HG02798 (cell line): Measurements from ENCODE around the gene MYBBP1A.
A peak's percentile ranks its signal among the peaks of the same experiment; 100 is the strongest.

Experiments
- ATAC-seq: cut with Tn5 transposase; IDR thresholded peaks from one replicate; pipeline ENCODE4 v1.9.1; 2021; ENCODE audit warnings: mild to moderate bottlenecking; ENCODE audit not compliant: unreplicated experiment, poor library complexity

The MYBBP1A gene

DNA sequence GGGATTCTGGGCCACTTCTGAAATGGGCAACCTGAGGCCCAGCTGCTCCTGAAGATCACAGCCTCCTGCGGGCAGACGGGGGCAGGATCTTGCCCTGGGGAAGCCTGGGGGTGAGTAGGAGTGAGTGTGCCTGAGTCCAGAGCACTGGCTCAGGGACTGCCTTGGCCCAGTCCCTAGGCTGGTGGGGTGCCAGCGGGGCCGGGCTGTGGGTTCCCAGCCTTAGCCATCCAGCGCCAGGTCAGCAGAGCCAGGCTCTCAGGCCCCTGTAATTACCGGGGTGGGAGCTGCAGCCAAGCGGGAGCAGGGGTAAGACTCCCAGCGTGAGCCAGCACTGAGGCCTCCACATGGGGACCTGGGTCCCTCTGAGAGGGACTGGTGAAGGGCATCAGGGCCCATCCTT is 48.3 kb downstream of the MYBBP1A start:
- ATAC-seq = no peak

DNA sequence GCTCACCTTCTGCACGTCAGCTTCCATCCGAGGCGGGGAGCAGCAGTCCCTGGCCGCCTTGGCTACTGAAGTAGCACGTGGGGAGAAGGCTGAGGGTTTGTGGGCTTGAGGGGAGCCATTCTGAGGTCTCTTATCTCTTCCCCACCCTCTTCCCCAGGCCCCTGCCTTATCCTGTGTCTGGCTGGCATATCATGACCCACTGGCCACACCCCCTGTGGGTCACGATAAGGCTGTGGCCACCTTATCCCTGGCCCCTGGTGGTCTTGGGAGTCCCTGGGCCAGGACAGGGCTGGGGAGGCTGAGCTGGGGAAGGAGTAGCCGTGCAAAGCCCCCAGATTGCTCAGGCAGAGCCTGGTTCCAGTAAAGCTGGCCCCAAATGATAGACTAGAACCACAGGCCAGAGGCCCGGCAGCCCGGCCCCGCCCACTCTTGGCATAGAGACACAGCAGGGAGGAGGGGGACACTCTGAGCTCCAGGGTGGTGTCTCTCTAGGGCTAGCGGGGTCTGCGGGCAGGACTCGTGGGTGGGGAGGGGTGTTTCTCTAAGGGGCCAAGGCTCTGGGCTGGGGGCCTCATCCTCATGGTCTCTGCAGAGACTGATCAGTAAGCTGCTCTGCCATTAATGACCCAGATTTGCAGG is 48.9 kb downstream of the MYBBP1A start:
- ATAC-seq = no peak

DNA sequence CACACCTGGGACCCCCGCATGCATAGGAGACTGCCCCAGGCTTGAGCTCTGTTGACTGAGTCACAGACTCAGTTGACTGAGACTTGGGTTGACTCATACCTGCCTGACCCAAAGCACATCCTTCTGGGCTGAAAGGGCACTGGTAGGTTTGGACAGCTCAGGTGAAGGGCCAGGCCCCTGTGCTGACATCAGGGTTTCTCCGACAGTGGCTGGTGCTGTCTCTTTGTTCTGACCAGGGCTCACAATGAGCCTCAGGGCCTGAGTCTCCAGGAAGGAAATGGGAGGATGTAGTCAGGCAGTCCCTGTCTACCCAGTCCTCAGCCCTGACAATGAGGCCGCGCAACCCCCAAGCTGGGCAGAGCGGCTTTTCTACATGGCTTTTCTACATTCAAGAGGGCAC is 50.0 kb downstream of the MYBBP1A start:
- no peak for ATAC-seq

- no peak for ATAC-seq
Observed at GRCh38 chr17:4504188-4504587, 51.0 kb downstream of the MYBBP1A start.

- no peak for ATAC-seq
Observed at GRCh38 chr17:4503283-4504025, 51.7 kb downstream of the MYBBP1A start.

- ATAC-seq = no peak
Observed at GRCh38 chr17:4502466-4503154, 52.6 kb downstream of the MYBBP1A start.

DNA sequence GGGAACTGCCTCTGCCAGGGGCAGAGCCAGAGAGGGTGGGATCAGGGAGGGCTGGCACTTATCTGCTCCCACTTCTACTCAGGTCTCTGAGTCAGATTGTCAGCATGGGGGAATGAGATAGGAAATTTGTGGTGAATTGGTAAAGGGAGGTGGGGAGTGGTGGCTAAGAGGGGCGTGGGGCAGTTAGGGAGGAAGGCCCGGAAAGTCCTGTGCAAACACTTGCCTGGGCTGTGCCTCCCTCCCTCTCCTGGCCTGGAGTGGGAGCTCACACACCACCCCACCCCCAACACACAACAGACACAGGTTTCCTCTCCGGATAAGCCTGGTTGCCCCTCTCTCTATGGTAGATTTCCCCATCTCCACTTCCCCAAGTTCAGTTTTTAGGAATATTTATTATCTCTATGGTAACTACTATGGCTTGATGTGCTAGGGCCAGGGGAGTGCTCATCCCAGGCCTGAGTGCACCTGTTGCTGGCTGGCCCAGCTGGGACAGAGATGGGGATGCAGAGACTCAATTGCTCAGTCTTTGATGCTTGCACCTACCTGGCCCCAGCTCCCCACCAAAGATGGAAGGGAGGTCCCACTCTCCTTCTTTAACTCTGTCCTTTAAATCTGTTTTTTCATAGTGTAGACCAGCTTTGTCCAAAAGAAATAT is 53.8 kb downstream of the MYBBP1A start:
- no peak for ATAC-seq

DNA sequence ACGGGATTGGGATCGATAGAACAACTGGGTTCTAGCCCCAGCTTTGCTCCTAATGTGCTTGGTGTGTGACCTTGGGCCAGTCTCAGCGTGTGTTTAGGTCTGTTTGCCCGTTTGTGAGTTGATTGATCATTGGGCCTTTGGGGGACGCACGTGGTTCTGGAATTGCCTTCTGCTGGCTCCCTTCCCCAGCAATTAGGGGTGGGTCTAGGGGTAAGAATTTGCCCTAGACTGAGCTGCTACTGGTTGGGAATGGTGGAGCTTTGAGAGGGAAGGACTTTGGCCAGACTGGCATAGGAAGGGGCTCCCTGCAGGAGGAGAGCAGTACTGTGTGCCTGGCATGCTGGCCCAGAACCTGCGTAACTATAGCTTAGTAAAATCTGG is 55.0 kb downstream of the MYBBP1A start:
- ATAC-seq = no peak

- no peak for ATAC-seq
Observed at GRCh38 chr17:4499431-4500190, 55.6 kb downstream of the MYBBP1A start.

GRCh38 chr17:4498461-4499397 is 56.5 kb downstream of the MYBBP1A start, which contains the start of gene SPNS2:
Gene SPNS2 (plus strand): TSS chr17:4498881. CDS start chr17:4499048, 167 bp downstream.
- ATAC-seq = peak; percentile 75

DNA sequence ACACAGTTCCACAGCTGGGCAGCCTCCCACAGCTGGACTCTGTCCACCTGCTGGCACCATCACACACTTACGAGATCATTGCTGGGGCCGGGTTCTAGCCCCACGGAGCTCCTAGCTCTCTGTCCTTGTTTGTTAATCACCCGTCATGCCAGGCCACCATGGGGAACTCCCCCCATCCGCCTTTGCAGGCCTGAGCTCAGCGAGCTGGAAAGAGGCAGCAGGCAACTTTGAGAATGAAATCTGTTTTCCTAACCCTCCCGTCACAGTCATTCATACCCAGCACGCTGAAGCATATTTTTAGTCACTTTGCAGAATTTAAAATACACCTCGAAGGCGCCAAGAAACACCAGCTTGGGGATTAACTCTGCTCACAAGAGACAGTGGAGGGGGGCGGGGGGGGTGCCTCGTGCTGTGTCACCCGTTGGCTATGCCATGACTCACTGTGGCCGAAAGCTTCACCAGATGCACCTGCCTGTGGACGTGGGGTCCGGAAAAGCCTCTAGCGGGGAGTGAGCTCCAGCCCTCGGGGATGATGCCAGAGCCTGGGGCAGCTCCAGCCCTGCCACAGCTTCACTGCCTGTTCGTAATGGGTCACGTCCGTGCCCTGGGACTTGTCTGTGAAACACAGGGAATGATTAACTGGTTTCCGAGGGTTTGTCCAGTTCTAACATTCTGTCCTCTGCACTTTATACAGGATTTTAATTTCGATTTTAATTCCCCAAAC is 57.9 kb downstream of the MYBBP1A start:
- no peak for ATAC-seq

GRCh38 chr17:4492721-4493561 is 62.2 kb downstream of the MYBBP1A start:
- ATAC-seq = no peak

- ATAC-seq = no peak
Observed at GRCh38 chr17:4490637-4491061, 64.5 kb downstream of the MYBBP1A start.

DNA sequence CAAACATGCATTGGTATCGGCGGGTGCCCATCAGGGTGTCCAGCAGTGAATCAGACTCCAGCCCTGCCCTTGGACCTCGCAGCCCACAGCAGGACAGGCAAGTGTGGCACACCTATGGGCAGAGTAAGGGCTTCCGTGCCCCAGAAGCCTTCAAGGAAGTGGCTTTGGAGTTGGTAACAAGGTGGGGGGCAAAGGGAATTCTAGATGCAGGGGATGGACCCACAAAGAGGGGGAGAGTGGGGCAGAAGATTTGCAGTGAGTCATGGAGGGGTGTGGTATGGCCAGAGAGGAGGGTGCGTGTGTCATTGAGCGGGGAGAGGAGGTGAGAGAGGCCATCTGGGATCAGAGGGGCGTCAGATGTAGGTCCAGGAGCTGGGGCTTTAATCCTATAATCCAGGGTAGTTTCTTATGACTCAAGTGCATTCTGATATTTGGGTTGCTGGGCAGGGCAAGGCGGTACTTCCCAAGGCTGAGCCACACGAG is 65.0 kb downstream of the MYBBP1A start:
- ATAC-seq = no peak

DNA sequence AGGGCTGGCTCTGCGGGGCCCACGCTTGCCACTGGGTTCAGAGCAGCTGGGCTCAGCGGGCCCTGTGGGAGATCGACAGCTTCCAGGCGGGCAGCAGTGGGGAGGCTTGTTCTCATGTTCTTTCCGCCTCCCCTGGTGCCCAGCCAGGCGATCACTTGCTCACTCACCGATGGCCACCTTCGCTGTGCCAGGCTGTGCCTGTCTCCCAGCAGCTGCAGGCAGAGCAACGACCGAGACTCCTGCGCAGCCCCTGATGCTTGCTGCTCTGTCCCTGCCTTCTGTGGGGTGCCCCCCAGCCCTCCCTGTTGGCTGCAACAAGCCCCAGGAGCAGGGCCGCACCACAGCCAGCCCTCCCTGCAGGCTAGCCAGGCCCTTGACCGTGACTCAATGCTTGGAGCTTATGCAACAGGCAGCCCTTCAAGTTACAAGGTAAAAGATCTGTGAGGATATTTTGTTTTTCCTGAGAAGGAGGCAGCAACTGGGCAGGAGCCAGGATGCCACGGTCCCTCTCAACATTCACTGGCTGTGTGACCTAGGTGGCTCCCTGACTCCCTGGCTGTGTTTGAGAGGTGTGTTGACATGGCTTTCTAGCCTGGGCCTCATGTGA is 66.1 kb downstream of the MYBBP1A start:
- ATAC-seq = no peak
